Measurements from ENCODE around the gene GLYATL1. TPM values are rescaled to one million over a fixed set of nuclear protein-coding genes. Genes with fewer than 3 reads are reported as not detected.

GLYATL1 gene
- total RNA-seq, 3 donors from 2014 or later, result 0.19 TPM; not detected in 2

- Histone ChIP-seq H3K4me1 (ENCODE audit: low read depth) (peaks cover 6% of the 10 kb centered on the region), H3K4me3 (no peak overlapping the region), H3K9me3 (no peaks in the 10 kb centered on the region), H3K36me3 (ENCODE audit: low read depth) (no peaks in the 10 kb centered on the region)
- ATAC-seq, result peak; percentile 35
- no peak for TF ChIP-seq CTCF (IDR thresholded peaks at IDR 0.05)
- intact Hi-C loops (cut with DNase I, micrococcal nuclease), result no loop called here
- peak in 2 of 3 donors; percentile 31 to 46 for DNase-seq
Measured at GRCh38 chr11:58905011-58905720, 34.1 kb upstream of the GLYATL1 start.

- peaks cover 6% of the 10 kb centered on the region for H3K4me1 ChIP-seq (ENCODE audit: low read depth)
- no peak overlapping the region for H3K4me3 ChIP-seq
- no peaks in the 10 kb centered on the region for H3K9me3 ChIP-seq
- peak; percentile 82 for ATAC-seq
- intact Hi-C loops (cut with DNase I, micrococcal nuclease), result no loop called here
- TF ChIP-seq CTCF (IDR thresholded peaks at IDR 0.05), result no peak
- DNase-seq, result peak; percentile 56 to 71 (median 60)
- H3K36me3 ChIP-seq (ENCODE audit: low read depth), result no peaks in the 10 kb centered on the region
Measured at GRCh38 chr11:58905721-58906547, 33.4 kb upstream of the GLYATL1 start.

- Histone ChIP-seq H3K4me3 (no peak overlapping the region), H3K4me1 (ENCODE audit: low read depth) (peaks cover 6% of the 10 kb centered on the region), H3K9me3 (no peaks in the 10 kb centered on the region), H3K36me3 (ENCODE audit: low read depth) (no peaks in the 10 kb centered on the region)
- ATAC-seq (no peak), DNase-seq (no peak)
- intact Hi-C loops (cut with DNase I, micrococcal nuclease), result no loop called here
- no peak for TF ChIP-seq CTCF (IDR thresholded peaks at IDR 0.05)
Measured at GRCh38 chr11:58907780-58908179, 31.5 kb upstream of the GLYATL1 start.

GRCh38 chr11:58912124-58912523 is 27.2 kb upstream of the GLYATL1 start:
- no peak overlapping the region for H3K4me3 ChIP-seq
- TF ChIP-seq CTCF (IDR thresholded peaks at IDR 0.05), result no peak
- intact Hi-C loops (cut with DNase I, micrococcal nuclease), result no loop called here
- ATAC-seq (peak; percentile 56), DNase-seq (no peak)
- H3K36me3 ChIP-seq (ENCODE audit: low read depth), result no peaks in the 10 kb centered on the region
- H3K4me1 ChIP-seq (ENCODE audit: low read depth), result no peaks in the 10 kb centered on the region
- H3K9me3 ChIP-seq, result peaks cover 9% of the 10 kb centered on the region

GRCh38 chr11:58913685-58914084 is 25.6 kb upstream of the GLYATL1 start:
- Histone ChIP-seq H3K4me1 (ENCODE audit: low read depth) (no peaks in the 10 kb centered on the region), H3K9me3 (peaks cover 17% of the 10 kb centered on the region), H3K4me3 (no peak overlapping the region), H3K36me3 (ENCODE audit: low read depth) (no peaks in the 10 kb centered on the region)
- intact Hi-C loops (cut with DNase I, micrococcal nuclease), result no loop called here
- DNase-seq, result no peak
- no peak for TF ChIP-seq CTCF (IDR thresholded peaks at IDR 0.05)
- ATAC-seq, result peak; percentile 92
